Measurements from ENCODE around the gene WNT3A.

The WNT3A gene

DNA sequence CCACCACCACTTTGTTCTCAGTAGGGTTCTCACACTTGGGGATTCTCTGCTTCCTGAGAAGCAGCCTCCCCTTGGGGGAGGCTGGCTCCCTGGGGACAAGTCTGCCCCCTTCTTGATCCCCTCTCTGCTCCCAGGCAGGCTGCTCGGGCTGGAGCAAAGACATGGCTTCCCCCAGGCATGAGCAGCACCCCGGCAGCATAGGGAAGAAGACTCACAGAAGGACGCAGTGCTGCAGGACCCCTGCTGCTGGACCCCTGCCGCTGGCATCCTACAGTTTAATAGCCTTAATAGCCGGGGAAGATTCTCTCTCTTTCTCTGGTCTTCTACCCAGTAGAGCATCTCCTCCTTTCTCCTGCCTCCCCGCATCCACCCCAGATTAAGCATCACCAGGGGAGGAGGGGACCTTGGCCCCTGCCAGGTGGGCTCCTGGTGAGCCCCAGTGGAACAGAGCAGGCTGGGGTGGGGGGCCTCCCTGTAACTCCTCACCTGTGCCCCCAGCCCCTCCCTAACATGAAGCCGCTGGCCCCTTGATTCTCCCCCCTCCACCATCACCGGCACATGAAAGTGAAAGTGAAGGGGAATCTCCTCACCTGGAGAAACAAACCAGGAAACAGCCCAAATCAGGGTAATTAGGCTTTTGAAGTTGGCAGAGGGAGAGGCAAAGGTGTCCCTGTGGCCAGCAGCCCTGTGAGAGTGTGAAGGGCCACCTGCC lies 2.5 kb downstream of the WNT3A start:
- Histone ChIP-seq H2AFZ (no peak overlapping the region), H3K36me3 (ENCODE audit: control insufficient read depth, insufficient read depth, low read length) (no peaks in the 10 kb centered on the region), H3K27me3 (ENCODE audit: control insufficient read depth, insufficient read depth, low read length) (peaks cover 12% of the 10 kb centered on the region), H3K79me2 (no peaks in the 10 kb centered on the region), H3K27ac (no peak overlapping the region), H3K9me3 (ENCODE audit: control insufficient read depth, low read length) (no peaks in the 10 kb centered on the region), H3K4me3 (ENCODE audit: low read depth, low read length) (no peak overlapping the region), H3K4me1 (no peaks in the 10 kb centered on the region), H3K9ac (no peak overlapping the region), H3K4me2 (ENCODE audit: low read length) (no peak overlapping the region)
- TF ChIP-seq, protein P1, sequence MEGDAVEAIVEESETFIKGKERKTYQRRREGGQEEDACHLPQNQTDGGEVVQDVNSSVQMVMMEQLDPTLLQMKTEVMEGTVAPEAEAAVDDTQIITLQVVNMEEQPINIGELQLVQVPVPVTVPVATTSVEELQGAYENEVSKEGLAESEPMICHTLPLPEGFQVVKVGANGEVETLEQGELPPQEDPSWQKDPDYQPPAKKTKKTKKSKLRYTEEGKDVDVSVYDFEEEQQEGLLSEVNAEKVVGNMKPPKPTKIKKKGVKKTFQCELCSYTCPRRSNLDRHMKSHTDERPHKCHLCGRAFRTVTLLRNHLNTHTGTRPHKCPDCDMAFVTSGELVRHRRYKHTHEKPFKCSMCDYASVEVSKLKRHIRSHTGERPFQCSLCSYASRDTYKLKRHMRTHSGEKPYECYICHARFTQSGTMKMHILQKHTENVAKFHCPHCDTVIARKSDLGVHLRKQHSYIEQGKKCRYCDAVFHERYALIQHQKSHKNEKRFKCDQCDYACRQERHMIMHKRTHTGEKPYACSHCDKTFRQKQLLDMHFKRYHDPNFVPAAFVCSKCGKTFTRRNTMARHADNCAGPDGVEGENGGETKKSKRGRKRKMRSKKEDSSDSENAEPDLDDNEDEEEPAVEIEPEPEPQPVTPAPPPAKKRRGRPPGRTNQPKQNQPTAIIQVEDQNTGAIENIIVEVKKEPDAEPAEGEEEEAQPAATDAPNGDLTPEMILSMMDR (IDR thresholded peaks at IDR 0.05) = no peak

DNA sequence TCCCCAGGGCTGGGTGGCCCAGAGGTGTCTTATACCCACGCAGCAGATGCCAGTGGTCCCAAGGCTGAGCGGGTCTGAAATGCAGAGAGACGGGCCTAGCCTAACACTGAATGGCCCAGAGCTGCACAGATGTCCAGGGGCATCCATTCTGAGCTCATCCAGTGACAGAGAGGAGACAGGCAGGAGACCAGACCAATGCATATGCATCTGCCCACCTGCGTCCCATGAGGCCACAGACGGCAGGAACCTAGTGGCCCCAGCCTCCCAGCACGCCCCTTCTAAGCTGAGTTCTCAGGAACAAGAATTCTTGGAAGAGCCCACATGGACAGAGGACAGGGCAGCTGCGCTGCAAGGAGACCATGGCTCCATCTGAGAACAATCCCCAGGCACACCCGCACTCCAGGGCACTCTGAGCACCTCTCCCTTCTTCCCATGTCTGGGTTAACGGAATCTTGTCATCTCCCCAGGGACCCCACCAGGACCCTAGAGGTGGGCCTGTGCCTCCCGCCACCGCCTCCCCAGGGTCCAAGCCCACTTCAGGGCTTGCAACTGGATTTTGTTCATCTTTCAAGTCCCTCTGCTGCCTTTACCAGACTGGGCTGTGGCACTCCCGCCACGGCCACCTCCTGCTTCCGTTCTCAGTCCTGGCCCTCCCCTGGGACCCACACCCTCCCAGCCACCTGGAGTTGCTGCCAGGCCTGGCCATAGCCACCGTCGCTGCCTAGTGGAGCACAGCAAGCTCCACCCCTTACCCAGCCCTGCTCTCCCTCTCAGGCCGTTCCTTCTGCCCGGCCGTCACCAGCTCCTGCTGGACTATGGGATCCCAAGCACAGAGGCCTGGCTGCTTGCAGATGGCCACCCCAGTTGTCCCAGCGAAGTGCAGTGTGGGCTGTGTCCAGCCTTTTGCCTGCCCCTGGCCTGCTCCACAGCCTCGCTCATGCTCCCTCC lies 3.3 kb downstream of the WNT3A start:
- TF ChIP-seq, protein P1 (IDR thresholded peaks at IDR 0.05) = no peak
- Histone ChIP-seq H3K9me3 (ENCODE audit: control insufficient read depth, low read length) (no peaks in the 10 kb centered on the region), H3K79me2 (no peaks in the 10 kb centered on the region), H3K9ac (no peak overlapping the region), H3K27me3 (ENCODE audit: control insufficient read depth, insufficient read depth, low read length) (peaks cover 7% of the 10 kb centered on the region), H3K4me3 (ENCODE audit: low read depth, low read length) (no peak overlapping the region), H3K4me2 (ENCODE audit: low read length) (no peak overlapping the region), H2AFZ (no peak overlapping the region), H3K36me3 (ENCODE audit: control insufficient read depth, insufficient read depth, low read length) (no peaks in the 10 kb centered on the region), H3K27ac (no peak overlapping the region), H3K4me1 (no peaks in the 10 kb centered on the region)

DNA sequence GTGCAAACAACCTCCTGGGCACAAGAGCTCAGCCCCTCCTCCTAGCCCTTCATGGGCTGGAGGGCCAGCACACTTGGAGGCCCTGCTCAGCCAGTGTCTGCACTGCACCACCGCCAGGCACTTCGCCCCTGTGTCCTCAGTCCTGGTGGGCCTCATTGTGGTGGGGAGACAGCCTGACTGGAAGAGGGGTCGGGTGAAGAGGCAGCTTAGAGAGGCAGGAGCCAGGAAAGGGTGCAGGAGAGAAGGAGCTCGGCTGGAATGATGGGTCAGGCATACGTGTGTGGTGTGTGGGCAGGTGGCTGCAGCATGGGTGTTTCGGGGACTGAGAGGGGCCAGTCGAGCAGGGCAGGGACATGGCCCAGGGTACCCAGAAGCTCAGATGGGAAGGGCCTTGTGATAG lies 4.1 kb downstream of the WNT3A start:
- H3K9me3 ChIP-seq (ENCODE audit: control insufficient read depth, low read length) = no peaks in the 10 kb centered on the region
- TF ChIP-seq, protein P1 (IDR thresholded peaks at IDR 0.05) = no peak
- peaks cover 7% of the 10 kb centered on the region for H3K27me3 ChIP-seq (ENCODE audit: control insufficient read depth, insufficient read depth, low read length)

DNA sequence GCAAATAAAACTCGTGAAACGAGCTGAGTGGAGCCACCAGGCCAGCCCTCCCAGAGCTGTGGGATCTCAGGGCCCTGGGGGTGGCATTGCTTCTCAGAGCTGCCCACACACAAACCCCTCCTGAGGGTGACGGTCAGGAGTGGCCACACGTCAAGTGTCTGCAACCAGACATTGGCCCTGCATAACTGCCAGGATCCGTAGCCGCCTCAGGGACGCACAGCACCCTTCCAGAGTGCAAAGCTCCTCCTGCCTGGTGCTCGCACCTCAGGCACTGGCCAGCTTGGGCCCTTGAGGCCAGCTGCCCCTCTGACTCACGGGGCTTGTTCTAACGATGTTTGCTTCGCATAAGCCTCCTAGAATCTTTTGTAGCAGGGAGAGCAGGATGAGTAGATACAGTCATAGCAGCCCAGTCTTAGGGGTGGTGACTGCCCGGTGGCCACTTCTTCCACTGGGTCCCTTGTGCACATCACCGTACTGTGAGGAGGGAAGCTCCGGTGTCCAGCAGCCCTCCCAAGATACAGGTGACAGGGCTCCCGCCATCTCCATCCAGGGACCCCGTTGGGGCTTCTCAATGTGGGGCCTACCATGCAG lies 5.0 kb downstream of the WNT3A start:
- Histone ChIP-seq H3K36me3 (ENCODE audit: control insufficient read depth, insufficient read depth, low read length) (no peaks in the 10 kb centered on the region), H2AFZ (no peak overlapping the region), H3K9ac (no peak overlapping the region), H3K4me1 (no peaks in the 10 kb centered on the region), H3K9me3 (ENCODE audit: control insufficient read depth, low read length) (no peaks in the 10 kb centered on the region), H3K4me2 (ENCODE audit: low read length) (no peak overlapping the region), H3K4me3 (ENCODE audit: low read depth, low read length) (no peak overlapping the region), H3K27me3 (ENCODE audit: control insufficient read depth, insufficient read depth, low read length) (peaks cover 7% of the 10 kb centered on the region), H3K79me2 (no peaks in the 10 kb centered on the region), H3K27ac (no peak overlapping the region)
- TF ChIP-seq, protein P1 (IDR thresholded peaks at IDR 0.05) = no peak

More for the DNA sequence above, 4.1 kb downstream of the WNT3A start:
- no peaks in the 10 kb centered on the region for H3K36me3 ChIP-seq (ENCODE audit: control insufficient read depth, insufficient read depth, low read length)
- H2AFZ ChIP-seq = no peak overlapping the region
- no peaks in the 10 kb centered on the region for H3K79me2 ChIP-seq
- no peak overlapping the region for H3K4me3 ChIP-seq (ENCODE audit: low read depth, low read length)
- H3K4me2 ChIP-seq (ENCODE audit: low read length) = no peak overlapping the region
- no peak overlapping the region for H3K9ac ChIP-seq
- H3K27ac ChIP-seq = no peak overlapping the region
- H3K4me1 ChIP-seq = no peaks in the 10 kb centered on the region

Data from parathyroid adenoma (tissue), 2 donors.